Rectal smooth muscle tissue (tissue), 1 donor: ENCODE data around the gene NEUROG3.

Experiments
- H3K27ac ChIP-seq: one replicate; pipeline ENCODE4 v1.7.0; 2013; ENCODE audit warnings: low read depth, low read length, inconsistent platforms
- H3K27me3 ChIP-seq: one replicate; pipeline ENCODE4 v1.7.0; 2013; ENCODE audit warnings: low read length; ENCODE audit not compliant: control insufficient read depth, insufficient read depth
- H3K36me3 ChIP-seq: one replicate; pipeline ENCODE4 v1.7.0; 2013; ENCODE audit warnings: low read length; ENCODE audit not compliant: control insufficient read depth, insufficient read depth
- H3K4me1 ChIP-seq: one replicate; pipeline ENCODE4 v1.7.0; 2013; ENCODE audit warnings: low read length; ENCODE audit not compliant: control insufficient read depth, insufficient read depth
- H3K4me3 ChIP-seq: one replicate; pipeline ENCODE4 v1.7.0; 2013; ENCODE audit warnings: low read length
- H3K9ac ChIP-seq: one replicate; pipeline ENCODE4 v1.7.0; 2013; ENCODE audit warnings: low read length

The NEUROG3 gene, protein sequence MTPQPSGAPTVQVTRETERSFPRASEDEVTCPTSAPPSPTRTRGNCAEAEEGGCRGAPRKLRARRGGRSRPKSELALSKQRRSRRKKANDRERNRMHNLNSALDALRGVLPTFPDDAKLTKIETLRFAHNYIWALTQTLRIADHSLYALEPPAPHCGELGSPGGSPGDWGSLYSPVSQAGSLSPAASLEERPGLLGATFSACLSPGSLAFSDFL

GRCh38 chr10:69573056-69573806 lies at the start of gene NEUROG3:
TSS of gene NEUROG3 (minus strand) at chr10:69573422. CDS start at chr10:69573043, 379 bp downstream.
- no peak within 1 kb of the TSS for H3K4me3 ChIP-seq
- no peaks in the 10 kb centered on the region for H3K36me3 ChIP-seq
- H3K4me1 ChIP-seq: no peaks in the 10 kb centered on the region
- H3K27me3 ChIP-seq: peaks cover 32% of the 10 kb centered on the region
- no peak within 1 kb of the TSS for H3K27ac ChIP-seq
- no peak within 1 kb of the TSS for H3K9ac ChIP-seq

DNA sequence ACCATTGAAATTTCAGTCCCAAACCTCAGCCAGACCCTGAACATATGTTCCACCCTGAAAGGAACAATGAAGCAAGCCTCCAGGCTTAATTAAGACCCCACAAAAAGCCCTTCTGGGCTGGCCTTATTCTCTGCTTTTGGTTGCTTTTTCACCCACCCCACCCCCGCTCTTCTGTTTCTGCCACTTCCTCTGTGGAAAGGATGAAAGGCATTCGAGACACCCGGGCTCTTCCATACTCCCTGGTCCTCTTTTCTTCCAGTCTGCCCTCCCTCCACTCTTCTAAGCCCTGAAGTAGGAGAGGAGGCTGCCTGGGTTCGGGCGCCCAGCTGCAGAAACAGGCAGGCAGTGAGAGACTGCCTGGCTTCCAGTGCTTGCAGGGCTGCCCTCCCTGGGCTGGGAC lies 47.4 kb upstream of the NEUROG3 start:
- H3K9ac ChIP-seq: no peak overlapping the region
- H3K27ac ChIP-seq: no peak overlapping the region
- no peaks in the 10 kb centered on the region for H3K4me1 ChIP-seq
- H3K4me3 ChIP-seq: no peak overlapping the region
- no peaks in the 10 kb centered on the region for H3K27me3 ChIP-seq
- H3K36me3 ChIP-seq: no peaks in the 10 kb centered on the region

DNA sequence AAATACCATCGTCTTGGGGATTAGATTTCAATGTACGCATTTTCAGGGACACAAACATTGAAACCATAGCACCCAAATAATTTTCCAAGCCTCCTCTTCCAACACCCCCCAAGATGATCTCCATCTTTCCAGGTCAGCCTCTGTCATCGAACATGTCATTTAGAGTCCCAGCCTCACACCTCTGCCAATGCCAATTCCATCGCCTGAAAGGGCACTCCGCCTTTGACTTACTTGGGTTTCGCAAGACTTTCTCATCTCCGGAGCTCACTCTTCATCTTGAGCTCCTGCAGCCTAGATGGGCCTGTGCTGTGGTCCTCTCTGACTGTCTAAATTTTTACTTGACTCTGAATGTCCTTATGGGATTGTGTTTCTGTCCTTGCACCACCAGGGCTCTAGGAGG lies 46.4 kb upstream of the NEUROG3 start:
- no peak overlapping the region for H3K9ac ChIP-seq

GRCh38 chr10:69618746-69619145 lies 45.5 kb upstream of the NEUROG3 start:
- H3K36me3 ChIP-seq: no peaks in the 10 kb centered on the region
- H3K4me3 ChIP-seq: no peak overlapping the region
- H3K27ac ChIP-seq: no peak overlapping the region
- H3K27me3 ChIP-seq: no peaks in the 10 kb centered on the region
- H3K9ac ChIP-seq: no peak overlapping the region
- no peaks in the 10 kb centered on the region for H3K4me1 ChIP-seq

More for the DNA sequence above, 46.4 kb upstream of the NEUROG3 start:
- Histone ChIP-seq H3K27ac (no peak overlapping the region), H3K27me3 (no peaks in the 10 kb centered on the region), H3K4me1 (no peaks in the 10 kb centered on the region), H3K4me3 (no peak overlapping the region), H3K36me3 (no peaks in the 10 kb centered on the region)

- H3K36me3 ChIP-seq: no peaks in the 10 kb centered on the region
- H3K27me3 ChIP-seq: no peaks in the 10 kb centered on the region
- no peak overlapping the region for H3K4me3 ChIP-seq
- H3K27ac ChIP-seq: no peak overlapping the region
- no peak overlapping the region for H3K9ac ChIP-seq
- H3K4me1 ChIP-seq: no peaks in the 10 kb centered on the region
Observed at GRCh38 chr10:69616358-69616757, 43.1 kb upstream of the NEUROG3 start.

- Histone ChIP-seq H3K4me3 (no peak overlapping the region), H3K36me3 (no peaks in the 10 kb centered on the region), H3K27ac (no peak overlapping the region), H3K27me3 (no peaks in the 10 kb centered on the region), H3K9ac (no peak overlapping the region), H3K4me1 (no peaks in the 10 kb centered on the region)
Observed at GRCh38 chr10:69614130-69614529, 40.9 kb upstream of the NEUROG3 start.

GRCh38 chr10:69612760-69613159 lies 39.5 kb upstream of the NEUROG3 start:
- H3K9ac ChIP-seq: no peak overlapping the region
- H3K4me3 ChIP-seq: no peak overlapping the region
- no peaks in the 10 kb centered on the region for H3K36me3 ChIP-seq
- no peak overlapping the region for H3K27ac ChIP-seq
- H3K4me1 ChIP-seq: no peaks in the 10 kb centered on the region
- H3K27me3 ChIP-seq: no peaks in the 10 kb centered on the region

DNA sequence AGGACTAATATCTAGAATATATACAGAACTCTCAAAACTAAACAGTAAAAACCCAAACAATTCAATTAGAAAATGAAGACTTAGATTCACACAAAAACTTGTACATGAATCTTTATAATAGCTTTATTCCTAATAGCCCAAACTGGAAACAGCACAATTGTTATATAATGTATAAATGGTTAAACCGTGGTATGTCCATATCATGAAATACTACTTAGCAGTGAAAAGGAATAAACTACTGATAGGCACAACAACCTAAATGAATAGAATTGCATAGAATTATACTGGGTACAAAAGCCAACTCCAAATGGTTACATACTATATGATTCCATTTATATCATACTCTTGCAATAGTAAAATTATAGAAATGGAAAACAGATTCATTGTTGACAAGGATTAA lies 35.9 kb upstream of the NEUROG3 start:
- Histone ChIP-seq H3K27me3 (no peaks in the 10 kb centered on the region), H3K27ac (no peak overlapping the region), H3K9ac (no peak overlapping the region), H3K36me3 (no peaks in the 10 kb centered on the region), H3K4me3 (no peak overlapping the region), H3K4me1 (no peaks in the 10 kb centered on the region)

DNA sequence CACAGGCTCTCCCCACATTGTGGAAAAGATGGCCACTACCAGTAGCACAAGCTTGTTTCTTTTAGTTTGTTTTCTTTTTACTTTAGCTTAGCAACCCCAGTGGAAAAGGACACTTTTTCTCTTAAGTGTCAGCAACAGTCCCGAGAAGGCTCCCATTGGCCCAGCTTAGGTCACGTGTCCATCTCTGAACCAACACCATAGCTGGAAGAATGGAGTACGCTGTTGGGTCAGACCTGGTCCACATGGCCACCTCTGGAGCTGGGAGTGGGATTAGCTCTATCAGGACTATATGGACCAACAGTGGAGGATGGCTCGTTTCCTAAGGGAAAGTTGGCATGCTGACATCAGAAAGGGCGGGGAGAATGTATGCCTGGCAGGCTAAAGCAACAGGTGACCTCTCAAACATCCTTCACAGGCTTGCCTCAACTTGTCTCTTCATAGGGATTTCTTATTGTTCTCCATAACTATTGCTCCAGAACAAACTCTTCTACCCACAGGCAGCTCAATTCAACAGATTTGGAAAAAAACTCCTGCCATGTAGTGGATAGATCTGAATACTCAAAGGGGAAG lies 27.6 kb upstream of the NEUROG3 start:
- Histone ChIP-seq H3K27ac (no peak overlapping the region), H3K4me1 (no peaks in the 10 kb centered on the region), H3K4me3 (no peak overlapping the region), H3K27me3 (no peaks in the 10 kb centered on the region), H3K36me3 (no peaks in the 10 kb centered on the region), H3K9ac (no peak overlapping the region)

GRCh38 chr10:69588358-69588757 lies 15.1 kb upstream of the NEUROG3 start:
- Histone ChIP-seq H3K9ac (no peak overlapping the region), H3K4me3 (no peak overlapping the region), H3K27ac (no peak overlapping the region), H3K4me1 (no peaks in the 10 kb centered on the region), H3K27me3 (no peaks in the 10 kb centered on the region), H3K36me3 (no peaks in the 10 kb centered on the region)

- H3K4me3 ChIP-seq: no peak overlapping the region
- no peak overlapping the region for H3K9ac ChIP-seq
- no peaks in the 10 kb centered on the region for H3K4me1 ChIP-seq
- no peaks in the 10 kb centered on the region for H3K36me3 ChIP-seq
- peaks cover 1% of the 10 kb centered on the region for H3K27me3 ChIP-seq
- H3K27ac ChIP-seq: no peak overlapping the region
Observed at GRCh38 chr10:69584624-69585023, 11.4 kb upstream of the NEUROG3 start.

- Histone ChIP-seq H3K4me1 (no peaks in the 10 kb centered on the region), H3K36me3 (no peaks in the 10 kb centered on the region), H3K27ac (no peak overlapping the region), H3K9ac (no peak overlapping the region), H3K27me3 (peaks cover 6% of the 10 kb centered on the region), H3K4me3 (no peak overlapping the region)
Observed at GRCh38 chr10:69583106-69583505, 9.9 kb upstream of the NEUROG3 start.

DNA sequence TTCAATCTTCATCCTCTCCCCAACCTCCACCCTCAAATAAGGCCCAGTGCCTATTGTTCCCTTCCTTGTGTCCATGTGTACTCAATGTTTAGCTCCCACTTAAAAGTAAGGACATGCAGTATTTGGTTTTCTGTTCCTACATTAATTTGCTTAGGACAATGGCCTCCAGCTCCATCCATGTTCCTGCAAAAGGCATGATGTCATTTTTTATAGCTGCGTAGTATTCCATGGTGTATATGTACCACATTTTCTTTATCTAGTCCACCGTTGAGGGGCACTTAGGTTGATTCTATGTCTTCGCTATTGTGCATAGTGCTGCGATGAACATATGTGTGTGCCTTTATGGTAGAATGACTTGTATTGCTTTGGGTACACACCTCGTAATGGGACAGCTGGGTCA lies 7.2 kb upstream of the NEUROG3 start:
- Histone ChIP-seq H3K27ac (no peak overlapping the region), H3K36me3 (no peaks in the 10 kb centered on the region), H3K9ac (no peak overlapping the region), H3K4me3 (no peak overlapping the region), H3K27me3 (peaks cover 6% of the 10 kb centered on the region), H3K4me1 (no peaks in the 10 kb centered on the region)
